ENCODE results near the gene POP7.
"Not testable (repeated sequence)": the region's sequence is repeated elsewhere in the genome, so short reads cannot be mapped to it uniquely, and the experiment has no call there.

The POP7 gene

GRCh38 chr7:100692578-100692961 lies 13.4 kb upstream of the POP7 start:
- DNase-seq, result no peak

GRCh38 chr7:100693312-100694097 lies 12.4 kb upstream of the POP7 start:
- DNase-seq, result no peak

- peak; percentile 34 to 36 for DNase-seq
Measured at GRCh38 chr7:100694098-100694745, 11.7 kb upstream of the POP7 start, which contains the start of gene GIGYF1. Gene GIGYF1, minus strand, starts transcription at chr7:100694250. Its CDS starts 6,012 bp downstream, at chr7:100688238.

- DNase-seq, result no peak
Measured at GRCh38 chr7:100696123-100696521, 9.8 kb upstream of the POP7 start.

- no peak for DNase-seq
Measured at GRCh38 chr7:100699018-100699417, 6.9 kb upstream of the POP7 start.

- DNase-seq, result not testable (repeated sequence)
Measured at GRCh38 chr7:100701089-100701488, 4.8 kb upstream of the POP7 start.

- DNase-seq, result peak; percentile 57 to 68
Measured at GRCh38 chr7:100705320-100705752, 585 bp upstream of the POP7 start.

- no peak for DNase-seq
Measured at GRCh38 chr7:100706672-100707311, 871 bp downstream of the POP7 start.

- DNase-seq, result no peak
Measured at GRCh38 chr7:100708395-100708794, 2.5 kb downstream of the POP7 start.

- no peak for DNase-seq
Measured at GRCh38 chr7:100710452-100710851, 4.5 kb downstream of the POP7 start.

- no peak for DNase-seq
Measured at GRCh38 chr7:100711369-100711768, 5.4 kb downstream of the POP7 start.

GRCh38 chr7:100714725-100715124 lies 8.8 kb downstream of the POP7 start:
- DNase-seq, result no peak

GRCh38 chr7:100717073-100717472 lies 11.2 kb downstream of the POP7 start:
- DNase-seq, result not testable (repeated sequence)

GRCh38 chr7:100719523-100720278 lies 13.8 kb downstream of the POP7 start:
- no peak for DNase-seq

- no peak for DNase-seq
Measured at GRCh38 chr7:100720279-100720670, 14.4 kb downstream of the POP7 start, which contains the start of gene EPO. Gene EPO, plus strand, starts transcription at chr7:100720468. Its CDS starts 513 bp downstream, at chr7:100720981.

GRCh38 chr7:100720671-100721504 lies 15.0 kb downstream of the POP7 start:
- no peak for DNase-seq

- DNase-seq, result no peak
Measured at GRCh38 chr7:100721505-100721812, 15.5 kb downstream of the POP7 start.

- DNase-seq, result no peak
Measured at GRCh38 chr7:100722480-100723212, 16.7 kb downstream of the POP7 start.

GRCh38 chr7:100723732-100724275 lies 17.9 kb downstream of the POP7 start:
- no peak for DNase-seq

GRCh38 chr7:100724364-100724763 lies 18.4 kb downstream of the POP7 start:
- DNase-seq, result not testable (repeated sequence)
